ENCODE data around the gene IRAK3. TPM values are rescaled to one million over a fixed set of nuclear protein-coding genes. Genes with fewer than 3 reads are reported as not detected.
"Not testable (repeated sequence)": the region's sequence is repeated elsewhere in the genome, so short reads cannot be mapped to it uniquely, and the experiment has no call there.

The IRAK3 gene
- total RNA-seq, 1 donor from 2014 or later: 0.05 TPM

DNA sequence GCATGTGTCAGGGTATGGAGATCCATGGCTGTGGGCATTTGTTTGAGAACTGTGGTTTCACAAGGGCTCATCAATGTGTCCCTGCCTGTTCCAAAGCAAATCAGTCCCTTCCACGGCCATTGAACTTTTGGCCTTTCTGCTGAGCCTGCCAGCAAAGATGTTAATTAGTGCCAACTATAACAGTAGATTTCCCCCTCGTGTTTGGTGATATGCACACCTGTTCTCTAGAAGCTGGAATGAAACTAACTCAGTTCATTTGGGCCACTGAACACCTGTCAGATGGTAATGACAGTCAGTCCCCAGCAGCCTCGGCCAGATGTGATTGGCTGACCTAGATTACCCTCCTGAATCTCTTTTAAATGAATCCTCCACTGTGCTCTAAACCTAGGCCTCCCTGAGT lies 43.2 kb downstream of the IRAK3 start:
- Histone ChIP-seq H3K79me2 (ENCODE audit: insufficient read depth, low read length) (no peaks in the 10 kb centered on the region), H4K20me1 (ENCODE audit: insufficient read depth, low read length) (no peaks in the 10 kb centered on the region), H3K4me2 (ENCODE audit: low read length) (no peak overlapping the region), H3K4me3 (ENCODE audit: insufficient read depth, low read depth, low read length) (no peak overlapping the region), H3K4me1 (ENCODE audit: insufficient read depth, low read length) (peaks cover 3% of the 10 kb centered on the region), H3K9ac (ENCODE audit: low read length) (no peak overlapping the region), H3K27me3 (ENCODE audit: insufficient read depth, low read length) (peaks cover 4% of the 10 kb centered on the region), H3K9me3 (ENCODE audit: insufficient read depth, low read depth, low read length) (no peaks in the 10 kb centered on the region), H3K36me3 (ENCODE audit: insufficient read depth, low read length) (no peaks in the 10 kb centered on the region), H3K27ac (ENCODE audit: low read depth, low read length) (no peak overlapping the region), H2AFZ (ENCODE audit: low read depth, low read length) (no peak overlapping the region)
- H3K27ac Mint-ChIP-seq (ENCODE audit: unreplicated experiment): no peak overlapping the region
- H3K4me3 Mint-ChIP-seq (ENCODE audit: unreplicated experiment): no peak overlapping the region
- TF ChIP-seq, protein P1, sequence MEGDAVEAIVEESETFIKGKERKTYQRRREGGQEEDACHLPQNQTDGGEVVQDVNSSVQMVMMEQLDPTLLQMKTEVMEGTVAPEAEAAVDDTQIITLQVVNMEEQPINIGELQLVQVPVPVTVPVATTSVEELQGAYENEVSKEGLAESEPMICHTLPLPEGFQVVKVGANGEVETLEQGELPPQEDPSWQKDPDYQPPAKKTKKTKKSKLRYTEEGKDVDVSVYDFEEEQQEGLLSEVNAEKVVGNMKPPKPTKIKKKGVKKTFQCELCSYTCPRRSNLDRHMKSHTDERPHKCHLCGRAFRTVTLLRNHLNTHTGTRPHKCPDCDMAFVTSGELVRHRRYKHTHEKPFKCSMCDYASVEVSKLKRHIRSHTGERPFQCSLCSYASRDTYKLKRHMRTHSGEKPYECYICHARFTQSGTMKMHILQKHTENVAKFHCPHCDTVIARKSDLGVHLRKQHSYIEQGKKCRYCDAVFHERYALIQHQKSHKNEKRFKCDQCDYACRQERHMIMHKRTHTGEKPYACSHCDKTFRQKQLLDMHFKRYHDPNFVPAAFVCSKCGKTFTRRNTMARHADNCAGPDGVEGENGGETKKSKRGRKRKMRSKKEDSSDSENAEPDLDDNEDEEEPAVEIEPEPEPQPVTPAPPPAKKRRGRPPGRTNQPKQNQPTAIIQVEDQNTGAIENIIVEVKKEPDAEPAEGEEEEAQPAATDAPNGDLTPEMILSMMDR (IDR thresholded peaks at IDR 0.05; ENCODE audit: insufficient read depth, low read depth, low read length): no peak
- no peak for TF ChIP-seq EZH2 (IDR thresholded peaks at IDR 0.05; ENCODE audit: insufficient read depth, low read length)
- DNase-seq (ENCODE audit: low read depth) (no peak), FAIRE-seq (no peak)
- H3K4me1 Mint-ChIP-seq (ENCODE audit: low read depth, unreplicated experiment): no peaks in the 10 kb centered on the region
- H3K27me3 Mint-ChIP-seq (ENCODE audit: low read depth, unreplicated experiment): peaks cover 21% of the 10 kb centered on the region
- no peaks in the 10 kb centered on the region for H3K9me3 Mint-ChIP-seq (ENCODE audit: unreplicated experiment)
- no peaks in the 10 kb centered on the region for H3K36me3 Mint-ChIP-seq (ENCODE audit: low read depth, unreplicated experiment)

DNA sequence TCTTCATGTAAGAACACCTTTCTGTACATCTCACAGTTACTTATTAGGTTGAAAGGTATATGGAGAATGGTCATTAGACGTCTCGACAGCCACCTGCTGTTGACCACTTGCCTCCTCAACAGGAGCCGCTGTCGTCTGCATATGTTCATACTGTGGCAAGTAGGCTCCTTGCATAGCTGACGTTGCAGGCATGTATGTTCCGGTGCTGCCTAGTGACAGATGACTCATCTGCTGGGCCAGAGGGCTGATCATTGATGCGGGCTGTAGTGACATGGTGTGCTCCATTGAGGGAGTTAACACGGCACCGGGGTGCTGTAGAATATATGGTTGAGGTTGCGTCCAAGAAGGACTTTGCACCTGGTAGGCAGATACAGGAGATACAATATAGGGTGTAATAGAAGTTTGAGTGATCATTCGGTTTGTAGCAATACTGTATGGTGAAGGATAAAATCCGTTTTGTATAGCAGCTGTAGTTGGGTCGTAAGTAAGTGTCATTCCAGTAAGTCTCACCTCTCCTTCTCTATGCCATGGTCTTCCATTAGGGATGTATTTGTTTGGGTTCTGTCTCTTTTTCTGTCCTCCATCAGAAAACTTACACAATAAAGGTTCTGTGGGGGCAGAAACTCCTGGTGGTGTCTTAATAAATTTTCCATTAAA lies 45.2 kb downstream of the IRAK3 start:
- not testable (repeated sequence) for H3K27ac Mint-ChIP-seq (ENCODE audit: unreplicated experiment); H3K4me3 ChIP-seq (ENCODE audit: insufficient read depth, low read depth, low read length); H3K79me2 ChIP-seq (ENCODE audit: insufficient read depth, low read length); H4K20me1 ChIP-seq (ENCODE audit: insufficient read depth, low read length); H3K36me3 Mint-ChIP-seq (ENCODE audit: low read depth, unreplicated experiment); H2AFZ ChIP-seq (ENCODE audit: low read depth, low read length); H3K9me3 ChIP-seq (ENCODE audit: insufficient read depth, low read depth, low read length); H3K27me3 ChIP-seq (ENCODE audit: insufficient read depth, low read length); DNase-seq (ENCODE audit: low read depth); H3K9ac ChIP-seq (ENCODE audit: low read length); H3K4me1 ChIP-seq (ENCODE audit: insufficient read depth, low read length); H3K4me2 ChIP-seq (ENCODE audit: low read length); H3K36me3 ChIP-seq (ENCODE audit: insufficient read depth, low read length); H3K4me1 Mint-ChIP-seq (ENCODE audit: low read depth, unreplicated experiment); H3K9me3 Mint-ChIP-seq (ENCODE audit: unreplicated experiment); H3K27ac ChIP-seq (ENCODE audit: low read depth, low read length)
- FAIRE-seq: peak; percentile 32
- peaks cover 32% of the 10 kb centered on the region for H3K27me3 Mint-ChIP-seq (ENCODE audit: low read depth, unreplicated experiment)
- peak overlapping the region; percentile 81 for H3K4me3 Mint-ChIP-seq (ENCODE audit: unreplicated experiment)

DNA sequence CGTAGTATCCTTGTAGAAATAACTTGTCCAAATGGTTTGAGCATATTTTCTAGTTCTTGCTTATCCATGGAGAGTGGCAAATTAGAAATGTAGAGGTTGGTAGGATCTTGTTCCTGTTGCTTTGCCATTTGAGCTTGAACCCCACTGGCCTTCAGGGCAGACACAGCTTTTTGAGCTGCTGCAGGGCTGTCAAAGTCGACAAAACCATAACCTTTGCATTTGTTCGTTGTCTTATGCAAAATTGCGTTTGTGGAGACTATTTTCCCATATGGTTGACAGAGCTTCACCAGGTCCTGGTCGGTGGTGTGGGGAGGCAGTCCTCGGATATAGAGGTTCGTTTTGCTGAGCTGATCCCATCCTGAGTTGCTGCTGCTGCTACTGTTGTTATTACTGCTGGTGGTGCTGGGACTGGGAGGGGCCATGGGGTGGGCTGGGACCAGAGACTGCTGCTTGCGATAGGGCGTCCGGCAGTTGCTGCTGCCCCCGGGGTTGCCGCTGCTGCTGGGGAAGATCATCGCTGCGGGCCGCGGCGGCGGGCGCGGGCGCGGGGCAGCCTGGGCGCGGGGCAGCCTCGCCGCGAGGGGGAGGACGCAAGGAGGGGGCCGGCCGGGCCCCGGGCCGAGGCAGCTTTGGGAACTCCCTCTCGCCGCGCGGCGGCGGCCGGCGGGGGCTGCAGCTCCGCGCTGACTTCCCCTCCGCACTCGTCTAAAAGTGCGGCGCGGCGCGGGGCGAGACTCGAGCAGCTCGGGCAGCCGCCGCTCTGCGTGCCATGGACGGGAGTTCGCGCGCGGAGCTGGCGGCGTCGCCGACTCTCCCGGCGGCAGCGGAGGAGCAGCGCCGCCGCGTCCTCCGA lies 46.0 kb downstream of the IRAK3 start:
- peak; percentile 34 for DNase-seq (ENCODE audit: low read depth)
- Histone ChIP-seq H3K4me3 (ENCODE audit: insufficient read depth, low read depth, low read length) (peak overlapping the region; percentile 58), H3K4me2 (ENCODE audit: low read length) (peak overlapping the region; percentile 76), H3K9ac (ENCODE audit: low read length) (peak overlapping the region; percentile 61), H2AFZ (ENCODE audit: low read depth, low read length) (peak overlapping the region; percentile 55)
- H3K4me1 ChIP-seq (ENCODE audit: insufficient read depth, low read length); H3K36me3 ChIP-seq (ENCODE audit: insufficient read depth, low read length); H3K79me2 ChIP-seq (ENCODE audit: insufficient read depth, low read length); H3K27ac ChIP-seq (ENCODE audit: low read depth, low read length); H3K9me3 Mint-ChIP-seq (ENCODE audit: unreplicated experiment); H4K20me1 ChIP-seq (ENCODE audit: insufficient read depth, low read length); H3K4me1 Mint-ChIP-seq (ENCODE audit: low read depth, unreplicated experiment); H3K9me3 ChIP-seq (ENCODE audit: insufficient read depth, low read depth, low read length); H3K27me3 ChIP-seq (ENCODE audit: insufficient read depth, low read length); H3K27ac Mint-ChIP-seq (ENCODE audit: unreplicated experiment); H3K36me3 Mint-ChIP-seq (ENCODE audit: low read depth, unreplicated experiment): not testable (repeated sequence)
- peak; percentile 55 for FAIRE-seq
- Mint-ChIP-seq H3K27me3 (ENCODE audit: low read depth, unreplicated experiment) (peaks cover 29% of the 10 kb centered on the region), H3K4me3 (ENCODE audit: unreplicated experiment) (peak overlapping the region; percentile 81)
